ENCODE results near the gene LRRC3B.

The LRRC3B gene

DNA sequence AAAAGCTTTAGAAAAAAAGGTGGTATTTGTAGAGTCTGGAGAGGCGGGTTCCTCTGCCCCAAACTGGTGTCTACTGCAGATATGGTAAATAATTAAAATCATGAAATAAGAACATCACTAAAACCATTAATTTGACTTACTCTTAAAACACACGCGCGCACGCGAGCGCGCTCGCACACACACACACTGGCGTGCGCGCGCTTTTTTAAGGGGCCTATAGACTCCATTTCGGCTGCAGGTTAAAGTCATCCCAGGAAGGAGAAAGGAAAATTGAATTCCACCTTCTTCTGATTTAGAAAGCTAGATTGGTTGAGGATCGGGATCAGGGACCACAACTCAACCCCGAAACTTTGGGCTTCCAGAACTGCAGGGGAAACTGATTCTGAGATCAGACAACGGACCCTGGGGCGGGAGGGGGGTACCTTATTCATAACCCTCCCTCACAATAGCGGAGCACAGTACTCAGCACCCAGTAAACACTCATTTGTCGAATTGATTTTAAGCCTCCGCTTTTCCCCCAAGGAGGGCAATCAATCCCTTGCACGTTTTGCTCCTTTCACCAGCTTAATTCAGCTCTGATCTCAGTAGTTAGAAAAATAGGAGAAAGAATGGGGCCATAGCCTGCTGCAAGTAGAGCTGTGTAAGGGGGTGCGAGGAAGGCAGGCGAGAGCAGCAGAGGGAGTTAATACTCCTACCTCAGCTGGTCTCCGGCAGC is 509 bp upstream of the LRRC3B start:
- Mint-ChIP-seq H3K4me3 (no peak overlapping the region), H3K27me3 (peaks cover 45% of the 10 kb centered on the region), H3K4me1 (ENCODE audit: low read depth) (peaks cover 1% of the 10 kb centered on the region), H3K36me3 (ENCODE audit: low read depth) (no peaks in the 10 kb centered on the region), H3K27ac (no peak overlapping the region), H3K9me3 (no peaks in the 10 kb centered on the region)
- no peak for DNase-seq

DNA sequence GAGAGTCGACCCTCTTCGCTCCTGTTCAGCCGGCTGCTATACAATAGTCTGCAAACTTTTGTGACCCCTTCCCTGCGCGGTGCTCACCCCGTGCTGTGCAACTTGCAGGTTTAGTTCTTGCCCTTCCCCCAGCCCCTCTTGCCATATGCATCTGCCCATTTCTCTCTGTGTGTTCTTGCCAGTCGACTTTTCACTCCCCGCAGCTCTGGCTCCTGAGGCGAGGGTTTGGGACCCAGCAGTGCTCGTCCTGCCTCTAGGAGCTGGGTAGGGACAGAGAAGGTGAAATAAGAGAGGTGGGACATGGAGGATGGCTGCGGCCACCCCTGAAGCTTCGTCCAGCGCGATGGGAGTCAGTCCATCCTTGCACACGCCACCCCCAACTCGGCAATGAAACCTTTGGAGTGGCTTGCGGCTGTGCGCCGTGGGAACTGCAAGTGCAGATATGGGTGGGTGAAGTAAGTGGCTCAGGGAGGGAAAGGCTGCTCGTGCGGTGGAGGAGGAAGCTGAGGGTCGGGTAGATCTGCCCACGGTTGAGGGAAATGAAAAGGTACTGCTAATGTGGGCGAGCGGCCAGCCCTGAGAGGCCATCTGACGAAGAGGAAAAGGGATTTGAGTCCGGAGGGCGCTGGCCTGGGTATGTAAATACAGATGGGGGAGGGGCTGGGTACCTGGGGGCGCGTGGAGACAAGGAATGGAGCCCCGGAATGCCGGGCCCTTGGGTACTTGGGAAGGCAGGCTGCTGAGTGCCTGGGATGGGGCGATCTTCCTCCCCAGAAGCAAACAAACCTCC is 1.0 kb downstream of the LRRC3B start:
- H3K4me3 Mint-ChIP-seq: no peak overlapping the region
- H3K27me3 Mint-ChIP-seq: peaks cover 47% of the 10 kb centered on the region
- H3K4me1 Mint-ChIP-seq (ENCODE audit: low read depth): peaks cover 1% of the 10 kb centered on the region
- H3K27ac Mint-ChIP-seq: no peak overlapping the region
- no peaks in the 10 kb centered on the region for H3K36me3 Mint-ChIP-seq (ENCODE audit: low read depth)
- no peaks in the 10 kb centered on the region for H3K9me3 Mint-ChIP-seq
- no peak for DNase-seq

DNA sequence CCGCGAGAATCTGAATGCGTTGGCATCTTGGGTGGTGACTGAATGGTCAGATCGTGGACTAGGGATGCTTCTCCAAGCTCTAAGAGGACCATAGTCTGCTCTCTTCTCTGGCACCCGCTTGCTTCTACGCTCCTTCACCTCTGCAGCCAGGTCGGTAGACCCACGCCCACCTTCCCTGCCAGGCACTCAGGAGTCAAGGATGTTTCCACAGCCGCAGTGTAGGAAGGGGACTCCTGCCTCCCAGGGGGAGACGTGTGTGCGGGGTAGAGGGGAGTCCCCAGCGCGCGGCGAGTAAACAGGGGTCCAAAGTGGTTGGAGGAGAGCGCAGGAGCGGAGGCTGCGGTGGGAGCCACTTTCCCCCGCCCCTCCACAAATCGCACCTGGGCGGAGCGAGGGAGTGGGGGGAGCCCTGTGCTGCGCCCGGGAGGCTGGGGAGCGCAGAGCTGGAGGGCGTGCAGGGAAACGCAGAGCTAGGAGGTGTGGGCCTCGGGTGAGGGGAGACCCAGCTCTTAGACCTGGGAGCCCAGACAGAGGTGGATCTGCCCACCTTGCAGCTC is 1.7 kb downstream of the LRRC3B start:
- Mint-ChIP-seq H3K4me1 (ENCODE audit: low read depth) (peaks cover 1% of the 10 kb centered on the region), H3K36me3 (ENCODE audit: low read depth) (no peaks in the 10 kb centered on the region), H3K4me3 (no peak overlapping the region), H3K27ac (no peak overlapping the region), H3K27me3 (peaks cover 47% of the 10 kb centered on the region), H3K9me3 (no peaks in the 10 kb centered on the region)
- no peak for DNase-seq

DNA sequence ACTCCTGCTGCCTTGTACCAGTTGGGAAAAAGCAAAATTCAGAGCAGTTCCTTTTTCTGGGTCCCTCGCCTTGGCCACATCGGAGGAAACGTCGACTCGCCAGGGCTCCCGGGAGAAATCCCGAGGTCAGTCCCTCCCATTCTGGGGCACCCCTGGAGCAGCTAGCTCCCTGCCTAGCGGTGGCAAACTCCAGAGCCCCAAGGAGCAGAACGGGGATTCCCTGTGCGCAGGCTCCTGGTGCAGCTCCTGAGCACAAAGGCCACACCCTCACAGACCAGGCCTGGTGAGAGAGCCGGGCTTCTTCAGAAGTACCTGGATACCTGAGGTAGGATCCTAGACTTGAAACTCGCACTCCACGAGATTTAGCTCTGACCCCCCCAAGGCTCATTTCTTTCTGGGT is 2.6 kb downstream of the LRRC3B start:
- peaks cover 1% of the 10 kb centered on the region for H3K4me1 Mint-ChIP-seq (ENCODE audit: low read depth)
- no peaks in the 10 kb centered on the region for H3K9me3 Mint-ChIP-seq
- peaks cover 47% of the 10 kb centered on the region for H3K27me3 Mint-ChIP-seq
- H3K4me3 Mint-ChIP-seq: no peak overlapping the region
- H3K27ac Mint-ChIP-seq: no peak overlapping the region
- DNase-seq: no peak
- no peaks in the 10 kb centered on the region for H3K36me3 Mint-ChIP-seq (ENCODE audit: low read depth)

DNA sequence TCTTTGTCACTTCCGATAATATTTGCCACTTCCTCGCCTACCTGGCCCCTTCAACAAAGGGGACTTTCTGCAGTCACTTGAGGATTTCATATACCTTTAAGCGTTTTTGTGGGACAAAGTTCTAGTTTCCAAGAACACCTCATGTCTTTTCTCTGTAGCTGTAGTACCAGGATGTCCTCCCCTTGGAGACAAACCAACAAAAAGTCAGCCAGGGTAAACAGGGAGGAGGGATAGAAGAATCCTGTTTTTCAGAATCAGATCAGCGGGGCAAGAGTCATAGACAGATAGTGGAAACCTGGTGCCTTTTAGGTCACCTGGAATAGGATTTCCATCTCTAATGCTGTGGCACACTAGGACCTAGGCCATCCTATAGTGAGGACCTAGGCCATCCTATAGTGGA is 4.5 kb downstream of the LRRC3B start:
- Mint-ChIP-seq H3K9me3 (no peaks in the 10 kb centered on the region), H3K27ac (no peak overlapping the region), H3K36me3 (ENCODE audit: low read depth) (no peaks in the 10 kb centered on the region), H3K4me1 (ENCODE audit: low read depth) (peaks cover 1% of the 10 kb centered on the region), H3K4me3 (no peak overlapping the region), H3K27me3 (peaks cover 34% of the 10 kb centered on the region)
- DNase-seq: no peak

DNA sequence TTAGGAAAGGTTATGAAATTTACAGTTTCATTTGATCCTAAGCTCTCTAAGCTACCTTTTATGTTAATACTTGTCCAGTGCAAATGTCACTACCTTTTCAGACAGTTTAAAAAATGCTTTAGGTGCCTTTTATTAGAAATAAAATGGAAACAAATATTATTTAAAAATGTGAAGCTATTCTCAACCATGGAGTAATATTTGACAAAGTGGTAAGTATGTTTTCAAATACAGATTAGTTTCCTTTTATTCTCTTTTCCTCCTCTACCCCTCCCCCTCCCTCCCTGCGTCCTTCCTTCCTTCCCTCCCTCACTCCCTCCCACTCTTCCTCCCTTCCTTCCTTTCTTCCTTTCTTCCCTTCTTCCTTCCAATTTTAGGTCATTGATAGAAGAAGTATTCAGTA is 6.3 kb downstream of the LRRC3B start:
- no peaks in the 10 kb centered on the region for H3K9me3 Mint-ChIP-seq
- H3K27me3 Mint-ChIP-seq: peaks cover 18% of the 10 kb centered on the region
- H3K36me3 Mint-ChIP-seq (ENCODE audit: low read depth): no peaks in the 10 kb centered on the region
- H3K4me1 Mint-ChIP-seq (ENCODE audit: low read depth): no peaks in the 10 kb centered on the region
- no peak for DNase-seq
- no peak overlapping the region for H3K4me3 Mint-ChIP-seq
- no peak overlapping the region for H3K27ac Mint-ChIP-seq

DNA sequence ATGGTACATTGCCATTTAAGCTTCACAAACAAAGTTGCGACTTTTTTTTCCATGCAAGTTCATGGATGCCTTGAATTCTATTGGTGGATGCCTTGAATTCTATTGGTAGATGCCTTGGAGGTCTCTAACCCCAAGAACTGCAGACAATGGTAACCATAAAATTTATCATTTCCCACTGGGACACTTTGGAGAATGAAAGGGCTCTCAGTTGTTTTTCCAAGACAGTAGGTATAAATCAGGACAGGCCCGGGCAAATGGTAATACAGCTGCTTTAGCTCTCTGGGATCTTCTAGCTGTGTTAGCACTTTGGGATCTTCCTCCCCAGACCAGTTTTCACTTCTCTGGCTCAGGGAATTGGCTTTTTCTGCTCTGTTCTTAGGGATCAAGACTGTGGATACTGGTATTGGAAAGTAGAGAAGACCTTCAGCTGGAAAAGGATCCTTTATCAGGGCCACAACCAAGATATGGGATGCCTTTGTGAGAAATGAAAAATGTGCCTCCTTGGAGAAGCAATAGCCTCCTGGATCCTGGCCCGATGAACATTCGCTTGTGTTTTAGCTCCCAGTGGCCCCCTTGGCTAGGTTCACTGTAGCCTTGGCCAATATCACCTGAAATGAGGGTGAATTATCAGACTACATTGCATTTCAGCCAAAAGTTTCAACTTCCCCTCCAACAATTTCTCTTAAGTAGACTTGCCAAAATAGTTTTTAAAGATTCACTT is 8.3 kb downstream of the LRRC3B start:
- H3K27ac Mint-ChIP-seq: no peak overlapping the region
- H3K36me3 Mint-ChIP-seq (ENCODE audit: low read depth): no peaks in the 10 kb centered on the region
- DNase-seq: no peak

DNA sequence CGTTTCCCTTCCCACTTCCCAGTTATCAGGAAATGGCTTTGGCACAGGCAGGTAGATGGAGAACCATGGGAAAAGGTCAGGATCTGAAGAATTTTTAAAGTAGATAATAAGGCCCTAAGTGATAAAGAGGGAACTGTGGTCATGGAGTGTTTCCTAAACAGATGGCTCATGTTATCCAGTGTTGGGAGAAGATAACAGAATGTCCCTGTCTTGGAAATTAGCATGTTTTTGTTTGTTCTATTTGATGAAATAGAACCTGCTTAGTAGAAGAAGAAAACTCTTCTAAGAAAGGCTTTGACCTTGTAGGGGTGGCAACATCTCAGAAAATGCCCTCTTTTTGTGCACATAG is 8.8 kb downstream of the LRRC3B start:
- no peaks in the 10 kb centered on the region for H3K9me3 Mint-ChIP-seq
- H3K27ac Mint-ChIP-seq: no peak overlapping the region
- no peaks in the 10 kb centered on the region for H3K36me3 Mint-ChIP-seq (ENCODE audit: low read depth)
- no peak overlapping the region for H3K4me3 Mint-ChIP-seq
- no peak for DNase-seq
- no peaks in the 10 kb centered on the region for H3K4me1 Mint-ChIP-seq (ENCODE audit: low read depth)
- H3K27me3 Mint-ChIP-seq: peaks cover 2% of the 10 kb centered on the region

More for the DNA sequence above, 8.3 kb downstream of the LRRC3B start:
- Mint-ChIP-seq H3K27me3 (peaks cover 2% of the 10 kb centered on the region), H3K4me1 (ENCODE audit: low read depth) (no peaks in the 10 kb centered on the region), H3K4me3 (no peak overlapping the region), H3K9me3 (no peaks in the 10 kb centered on the region)

DNA sequence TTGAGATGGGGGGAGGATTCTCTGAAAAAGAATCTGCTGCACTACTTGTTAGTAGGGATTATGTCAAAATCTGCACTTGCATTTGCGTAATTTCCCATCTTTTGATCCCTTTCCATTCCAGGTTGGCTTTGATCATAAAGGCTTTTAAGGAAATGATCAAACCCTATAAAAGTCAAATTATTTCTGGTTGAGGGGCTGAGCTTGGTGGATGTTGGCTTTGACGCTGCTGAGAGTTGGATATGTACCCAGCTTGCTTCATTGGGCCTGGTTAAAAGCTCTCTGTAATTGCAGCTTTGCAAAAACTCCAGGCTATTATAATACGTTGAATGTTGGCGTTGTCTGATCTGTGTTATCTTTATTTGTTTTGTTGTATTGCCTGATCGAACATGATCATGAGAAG is 12.0 kb downstream of the LRRC3B start:
- H3K4me3 Mint-ChIP-seq: no peak overlapping the region
- no peaks in the 10 kb centered on the region for H3K36me3 Mint-ChIP-seq (ENCODE audit: low read depth)
- H3K27ac Mint-ChIP-seq: no peak overlapping the region
- H3K9me3 Mint-ChIP-seq: no peaks in the 10 kb centered on the region
- no peak for DNase-seq
- no peaks in the 10 kb centered on the region for H3K4me1 Mint-ChIP-seq (ENCODE audit: low read depth)
- no peaks in the 10 kb centered on the region for H3K27me3 Mint-ChIP-seq

DNA sequence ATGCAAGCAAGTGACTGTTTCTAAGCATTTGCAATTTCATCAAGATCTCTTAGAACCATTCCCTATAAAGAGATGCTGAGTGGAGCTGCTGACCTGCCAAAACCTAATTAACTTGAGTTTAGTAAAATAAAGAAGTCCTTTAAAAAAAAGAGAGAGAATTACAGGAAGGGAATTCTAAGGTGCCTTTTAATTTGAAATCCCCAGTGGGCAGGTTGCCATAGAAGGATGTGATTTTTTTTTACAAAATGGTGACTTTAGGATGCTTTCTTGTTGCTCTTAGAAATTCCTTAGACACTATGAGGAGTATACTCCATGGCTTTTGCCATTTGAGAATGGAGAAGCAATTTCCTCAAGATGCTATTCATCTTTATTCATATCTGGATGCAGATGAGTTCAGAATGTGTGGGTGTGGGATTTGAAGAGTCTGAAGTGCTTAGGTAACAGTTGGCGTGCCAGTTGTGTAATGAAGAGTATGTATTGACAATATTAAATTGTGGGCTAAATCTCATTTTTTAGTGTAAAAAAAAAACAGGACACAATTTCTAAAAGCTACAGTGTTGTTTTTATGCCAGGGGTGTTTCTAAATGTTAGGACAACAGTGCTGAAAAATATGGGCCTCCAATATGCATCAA is 13.6 kb downstream of the LRRC3B start:
- Mint-ChIP-seq H3K27ac (no peak overlapping the region), H3K36me3 (ENCODE audit: low read depth) (no peaks in the 10 kb centered on the region), H3K4me3 (no peak overlapping the region), H3K9me3 (no peaks in the 10 kb centered on the region), H3K27me3 (no peaks in the 10 kb centered on the region), H3K4me1 (ENCODE audit: low read depth) (no peaks in the 10 kb centered on the region)
- no peak for DNase-seq

DNA sequence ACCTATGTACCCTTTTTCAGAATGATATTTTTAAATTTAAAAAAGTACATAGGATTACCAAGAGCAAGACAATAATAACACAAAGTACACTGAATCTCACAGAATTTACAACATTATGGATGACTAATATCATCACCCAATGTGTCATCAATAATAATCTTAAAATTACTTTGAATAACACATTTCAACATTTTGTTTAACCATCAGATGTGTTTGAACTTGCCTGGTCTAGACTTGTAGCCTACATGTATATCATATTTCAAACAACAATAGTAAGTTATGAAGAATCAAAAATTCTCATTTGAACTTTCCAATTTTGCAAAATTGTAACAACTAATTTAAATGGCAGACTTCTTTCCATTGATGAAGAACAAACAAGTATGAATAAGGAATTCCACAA is 15.1 kb downstream of the LRRC3B start:
- Mint-ChIP-seq H3K27me3 (no peaks in the 10 kb centered on the region), H3K27ac (no peak overlapping the region), H3K4me1 (ENCODE audit: low read depth) (no peaks in the 10 kb centered on the region), H3K4me3 (no peak overlapping the region), H3K9me3 (no peaks in the 10 kb centered on the region), H3K36me3 (ENCODE audit: low read depth) (no peaks in the 10 kb centered on the region)
- no peak for DNase-seq

DNA sequence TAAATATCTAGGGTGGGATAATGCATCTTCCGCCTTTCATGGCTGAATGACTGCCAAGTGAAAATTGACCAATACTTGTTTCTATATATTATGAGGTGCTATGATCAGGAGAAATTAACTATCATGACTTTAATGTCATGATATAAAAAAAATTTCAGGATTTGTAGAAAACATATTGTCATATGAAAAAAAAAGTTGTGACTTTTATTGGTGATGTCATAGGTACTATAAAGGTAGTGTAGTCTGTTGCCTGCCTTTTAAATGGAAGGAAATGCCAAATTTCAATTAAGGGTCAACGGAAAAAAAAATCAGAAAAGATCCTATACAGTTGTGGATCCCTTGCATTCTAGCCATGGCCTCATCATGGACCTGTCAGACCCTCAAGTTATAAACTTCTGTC is 15.5 kb downstream of the LRRC3B start:
- DNase-seq: no peak
- H3K4me1 Mint-ChIP-seq (ENCODE audit: low read depth): no peaks in the 10 kb centered on the region
- no peaks in the 10 kb centered on the region for H3K9me3 Mint-ChIP-seq
- H3K27me3 Mint-ChIP-seq: no peaks in the 10 kb centered on the region
- H3K4me3 Mint-ChIP-seq: no peak overlapping the region
- H3K36me3 Mint-ChIP-seq (ENCODE audit: low read depth): no peaks in the 10 kb centered on the region
- H3K27ac Mint-ChIP-seq: no peak overlapping the region

DNA sequence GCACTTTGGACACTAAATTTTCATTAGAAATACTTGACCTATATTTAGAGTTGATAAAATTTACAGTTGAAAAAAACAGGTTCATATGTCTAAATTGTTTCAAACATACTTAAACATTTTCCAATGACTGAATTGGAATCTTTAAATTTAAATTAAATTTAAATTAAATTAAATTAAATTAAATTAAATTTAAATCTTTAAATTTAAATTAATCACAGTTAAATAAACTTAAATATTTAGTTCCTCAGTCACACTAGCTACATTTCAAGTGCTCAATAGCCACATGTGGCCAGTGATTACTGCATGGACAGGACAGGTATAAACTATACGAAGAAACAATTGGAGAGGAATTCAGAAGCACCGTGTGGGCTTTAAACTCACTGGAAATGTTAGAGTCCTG is 16.8 kb downstream of the LRRC3B start:
- Mint-ChIP-seq H3K27ac (no peak overlapping the region), H3K36me3 (ENCODE audit: low read depth) (no peaks in the 10 kb centered on the region), H3K4me1 (ENCODE audit: low read depth) (no peaks in the 10 kb centered on the region)

DNA sequence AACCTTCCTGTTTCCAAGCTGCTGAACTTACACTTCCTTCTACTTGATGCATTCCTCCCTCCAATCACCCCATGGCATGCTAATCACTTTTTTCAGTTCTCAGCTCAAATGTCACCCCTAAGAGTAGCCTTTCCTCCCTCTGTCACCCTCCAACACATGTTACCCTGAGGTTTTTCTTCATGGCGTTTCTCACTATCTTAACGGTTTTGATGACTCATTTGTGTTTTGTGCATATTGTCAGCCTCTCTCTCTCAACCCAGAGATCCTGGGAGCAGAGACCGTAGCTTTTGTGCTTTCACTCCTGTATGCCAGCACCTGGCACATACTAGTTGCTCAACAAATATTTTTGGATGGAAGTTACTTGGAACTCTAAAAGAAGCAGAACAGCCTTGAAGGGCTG is 24.5 kb downstream of the LRRC3B start:
- H3K9me3 Mint-ChIP-seq: peaks cover 2% of the 10 kb centered on the region
- H3K4me1 Mint-ChIP-seq (ENCODE audit: low read depth): no peaks in the 10 kb centered on the region
- no peaks in the 10 kb centered on the region for H3K36me3 Mint-ChIP-seq (ENCODE audit: low read depth)
- no peaks in the 10 kb centered on the region for H3K27me3 Mint-ChIP-seq
- H3K4me3 Mint-ChIP-seq: no peak overlapping the region
- no peak overlapping the region for H3K27ac Mint-ChIP-seq
- no peak for DNase-seq

More for the DNA sequence above, 16.8 kb downstream of the LRRC3B start:
- H3K4me3 Mint-ChIP-seq: no peak overlapping the region
- no peak for DNase-seq
- no peaks in the 10 kb centered on the region for H3K27me3 Mint-ChIP-seq
- no peaks in the 10 kb centered on the region for H3K9me3 Mint-ChIP-seq

Data from activated T-cell treated with anti-CD3 and anti-CD28 coated beads, Interleukin-2, amount 50 U/mL, for 24 hours (primary cell).